ENCODE measurements around the gene FAM187B. TPM values are rescaled to one million over a fixed set of nuclear protein-coding genes. Genes with fewer than 3 reads are reported as not detected.

The FAM187B gene
- total and polyA plus RNA-seq, 2 experiments from 2014 or later, result 0.23 TPM; not detected in 1

- TF ChIP-seq, protein P1, sequence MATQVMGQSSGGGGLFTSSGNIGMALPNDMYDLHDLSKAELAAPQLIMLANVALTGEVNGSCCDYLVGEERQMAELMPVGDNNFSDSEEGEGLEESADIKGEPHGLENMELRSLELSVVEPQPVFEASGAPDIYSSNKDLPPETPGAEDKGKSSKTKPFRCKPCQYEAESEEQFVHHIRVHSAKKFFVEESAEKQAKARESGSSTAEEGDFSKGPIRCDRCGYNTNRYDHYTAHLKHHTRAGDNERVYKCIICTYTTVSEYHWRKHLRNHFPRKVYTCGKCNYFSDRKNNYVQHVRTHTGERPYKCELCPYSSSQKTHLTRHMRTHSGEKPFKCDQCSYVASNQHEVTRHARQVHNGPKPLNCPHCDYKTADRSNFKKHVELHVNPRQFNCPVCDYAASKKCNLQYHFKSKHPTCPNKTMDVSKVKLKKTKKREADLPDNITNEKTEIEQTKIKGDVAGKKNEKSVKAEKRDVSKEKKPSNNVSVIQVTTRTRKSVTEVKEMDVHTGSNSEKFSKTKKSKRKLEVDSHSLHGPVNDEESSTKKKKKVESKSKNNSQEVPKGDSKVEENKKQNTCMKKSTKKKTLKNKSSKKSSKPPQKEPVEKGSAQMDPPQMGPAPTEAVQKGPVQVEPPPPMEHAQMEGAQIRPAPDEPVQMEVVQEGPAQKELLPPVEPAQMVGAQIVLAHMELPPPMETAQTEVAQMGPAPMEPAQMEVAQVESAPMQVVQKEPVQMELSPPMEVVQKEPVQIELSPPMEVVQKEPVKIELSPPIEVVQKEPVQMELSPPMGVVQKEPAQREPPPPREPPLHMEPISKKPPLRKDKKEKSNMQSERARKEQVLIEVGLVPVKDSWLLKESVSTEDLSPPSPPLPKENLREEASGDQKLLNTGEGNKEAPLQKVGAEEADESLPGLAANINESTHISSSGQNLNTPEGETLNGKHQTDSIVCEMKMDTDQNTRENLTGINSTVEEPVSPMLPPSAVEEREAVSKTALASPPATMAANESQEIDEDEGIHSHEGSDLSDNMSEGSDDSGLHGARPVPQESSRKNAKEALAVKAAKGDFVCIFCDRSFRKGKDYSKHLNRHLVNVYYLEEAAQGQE (IDR thresholded peaks at IDR 0.05; ENCODE audit: unreplicated experiment), result no peak
- TF ChIP-seq JUNB (IDR thresholded peaks at IDR 0.05; ENCODE audit: unreplicated experiment) (no peak), POLR2AphosphoS5 (IDR thresholded peaks at IDR 0.05; ENCODE audit: low read depth) (no peak), NANOG (IDR thresholded peaks at IDR 0.05; ENCODE audit: borderline replicate concordance) (no peak)
- TF ChIP-seq, protein P2, sequence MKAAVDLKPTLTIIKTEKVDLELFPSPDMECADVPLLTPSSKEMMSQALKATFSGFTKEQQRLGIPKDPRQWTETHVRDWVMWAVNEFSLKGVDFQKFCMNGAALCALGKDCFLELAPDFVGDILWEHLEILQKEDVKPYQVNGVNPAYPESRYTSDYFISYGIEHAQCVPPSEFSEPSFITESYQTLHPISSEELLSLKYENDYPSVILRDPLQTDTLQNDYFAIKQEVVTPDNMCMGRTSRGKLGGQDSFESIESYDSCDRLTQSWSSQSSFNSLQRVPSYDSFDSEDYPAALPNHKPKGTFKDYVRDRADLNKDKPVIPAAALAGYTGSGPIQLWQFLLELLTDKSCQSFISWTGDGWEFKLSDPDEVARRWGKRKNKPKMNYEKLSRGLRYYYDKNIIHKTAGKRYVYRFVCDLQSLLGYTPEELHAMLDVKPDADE (IDR thresholded peaks at IDR 0.05), result no peak
These were observed 12.3 kb downstream of the FAM187B start (continued) for GRCh38 chr19:35216016-35216832.

- no peaks in the 10 kb centered on the region for H3K27me3 ChIP-seq (ENCODE audit: insufficient read depth)
- peaks cover 18% of the 10 kb centered on the region for H3K9me3 Mint-ChIP-seq
- H3K27ac ChIP-seq (ENCODE audit: low read depth), result no peak overlapping the region
- H3K9me2 ChIP-seq (ENCODE audit: insufficient read depth), result peaks cover 4% of the 10 kb centered on the region; the same call in 1 of the 2 replicates
- H3K4me3 Mint-ChIP-seq, result no peak overlapping the region
- 0 out of 2 replicates have a peak, but pooled peaks cover 3% of the 10 kb centered on the region for H3F3A ChIP-seq (replicated peaks; ENCODE audit: low read depth)
- ATAC-seq (no peak), DNase-seq (ENCODE audit: low spot score) (no peak)
- H3K4me3 ChIP-seq, result no peak overlapping the region
- H2AFZ ChIP-seq, result no peak overlapping the region
- no peaks in the 10 kb centered on the region for H3K4me1 ChIP-seq (ENCODE audit: insufficient read depth)
- H3K4me1 Mint-ChIP-seq, result peaks cover 3% of the 10 kb centered on the region; the same call in 1 of the 3 replicates
- H3K27ac Mint-ChIP-seq, result no peak overlapping the region
- no peak overlapping the region for H3K4me2 ChIP-seq
- no peaks in the 10 kb centered on the region for H4K20me1 ChIP-seq (replicated peaks; ENCODE audit: insufficient read depth)
- peaks cover 7% of the 10 kb centered on the region; the same call in 1 of the 3 replicates for H3K36me3 Mint-ChIP-seq (ENCODE audit: low read depth)
- H3K27me3 Mint-ChIP-seq (ENCODE audit: insufficient read depth, low read depth, poor library complexity), result peaks cover 10% of the 10 kb centered on the region
- H3K36me3 ChIP-seq (ENCODE audit: insufficient read depth), result no peaks in the 10 kb centered on the region
- no peaks in the 10 kb centered on the region for H3K79me2 ChIP-seq (replicated peaks; ENCODE audit: insufficient read depth)
- TF ChIP-seq, protein P3, sequence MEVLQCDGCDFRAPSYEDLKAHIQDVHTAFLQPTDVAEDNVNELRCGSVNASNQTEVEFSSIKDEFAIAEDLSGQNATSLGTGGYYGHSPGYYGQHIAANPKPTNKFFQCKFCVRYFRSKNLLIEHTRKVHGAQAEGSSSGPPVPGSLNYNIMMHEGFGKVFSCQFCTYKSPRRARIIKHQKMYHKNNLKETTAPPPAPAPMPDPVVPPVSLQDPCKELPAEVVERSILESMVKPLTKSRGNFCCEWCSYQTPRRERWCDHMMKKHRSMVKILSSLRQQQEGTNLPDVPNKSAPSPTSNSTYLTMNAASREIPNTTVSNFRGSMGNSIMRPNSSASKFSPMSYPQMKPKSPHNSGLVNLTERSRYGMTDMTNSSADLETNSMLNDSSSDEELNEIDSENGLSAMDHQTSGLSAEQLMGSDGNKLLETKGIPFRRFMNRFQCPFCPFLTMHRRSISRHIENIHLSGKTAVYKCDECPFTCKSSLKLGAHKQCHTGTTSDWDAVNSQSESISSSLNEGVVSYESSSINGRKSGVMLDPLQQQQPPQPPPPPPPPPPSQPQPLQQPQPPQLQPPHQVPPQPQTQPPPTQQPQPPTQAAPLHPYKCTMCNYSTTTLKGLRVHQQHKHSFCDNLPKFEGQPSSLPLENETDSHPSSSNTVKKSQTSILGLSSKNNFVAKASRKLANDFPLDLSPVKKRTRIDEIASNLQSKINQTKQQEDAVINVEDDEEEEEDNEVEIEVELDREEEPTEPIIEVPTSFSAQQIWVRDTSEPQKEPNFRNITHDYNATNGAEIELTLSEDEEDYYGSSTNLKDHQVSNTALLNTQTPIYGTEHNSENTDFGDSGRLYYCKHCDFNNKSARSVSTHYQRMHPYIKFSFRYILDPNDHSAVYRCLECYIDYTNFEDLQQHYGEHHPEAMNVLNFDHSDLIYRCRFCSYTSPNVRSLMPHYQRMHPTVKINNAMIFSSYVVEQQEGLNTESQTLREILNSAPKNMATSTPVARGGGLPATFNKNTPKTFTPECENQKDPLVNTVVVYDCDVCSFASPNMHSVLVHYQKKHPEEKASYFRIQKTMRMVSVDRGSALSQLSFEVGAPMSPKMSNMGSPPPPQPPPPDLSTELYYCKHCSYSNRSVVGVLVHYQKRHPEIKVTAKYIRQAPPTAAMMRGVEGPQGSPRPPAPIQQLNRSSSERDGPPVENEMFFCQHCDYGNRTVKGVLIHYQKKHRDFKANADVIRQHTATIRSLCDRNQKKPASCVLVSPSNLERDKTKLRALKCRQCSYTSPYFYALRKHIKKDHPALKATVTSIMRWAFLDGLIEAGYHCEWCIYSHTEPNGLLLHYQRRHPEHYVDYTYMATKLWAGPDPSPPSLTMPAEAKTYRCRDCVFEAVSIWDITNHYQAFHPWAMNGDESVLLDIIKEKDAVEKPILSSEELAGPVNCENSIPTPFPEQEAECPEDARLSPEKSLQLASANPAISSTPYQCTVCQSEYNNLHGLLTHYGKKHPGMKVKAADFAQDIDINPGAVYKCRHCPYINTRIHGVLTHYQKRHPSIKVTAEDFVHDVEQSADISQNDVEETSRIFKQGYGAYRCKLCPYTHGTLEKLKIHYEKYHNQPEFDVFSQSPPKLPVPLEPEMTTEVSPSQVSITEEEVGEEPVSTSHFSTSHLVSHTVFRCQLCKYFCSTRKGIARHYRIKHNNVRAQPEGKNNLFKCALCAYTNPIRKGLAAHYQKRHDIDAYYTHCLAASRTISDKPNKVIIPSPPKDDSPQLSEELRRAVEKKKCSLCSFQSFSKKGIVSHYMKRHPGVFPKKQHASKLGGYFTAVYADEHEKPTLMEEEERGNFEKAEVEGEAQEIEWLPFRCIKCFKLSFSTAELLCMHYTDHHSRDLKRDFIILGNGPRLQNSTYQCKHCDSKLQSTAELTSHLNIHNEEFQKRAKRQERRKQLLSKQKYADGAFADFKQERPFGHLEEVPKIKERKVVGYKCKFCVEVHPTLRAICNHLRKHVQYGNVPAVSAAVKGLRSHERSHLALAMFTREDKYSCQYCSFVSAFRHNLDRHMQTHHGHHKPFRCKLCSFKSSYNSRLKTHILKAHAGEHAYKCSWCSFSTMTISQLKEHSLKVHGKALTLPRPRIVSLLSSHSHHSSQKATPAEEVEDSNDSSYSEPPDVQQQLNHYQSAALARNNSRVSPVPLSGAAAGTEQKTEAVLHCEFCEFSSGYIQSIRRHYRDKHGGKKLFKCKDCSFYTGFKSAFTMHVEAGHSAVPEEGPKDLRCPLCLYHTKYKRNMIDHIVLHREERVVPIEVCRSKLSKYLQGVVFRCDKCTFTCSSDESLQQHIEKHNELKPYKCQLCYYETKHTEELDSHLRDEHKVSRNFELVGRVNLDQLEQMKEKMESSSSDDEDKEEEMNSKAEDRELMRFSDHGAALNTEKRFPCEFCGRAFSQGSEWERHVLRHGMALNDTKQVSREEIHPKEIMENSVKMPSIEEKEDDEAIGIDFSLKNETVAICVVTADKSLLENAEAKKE (CRISPR knock-in tag; IDR thresholded peaks at IDR 0.05), result no peak
- TF ChIP-seq JUNB (IDR thresholded peaks at IDR 0.05; ENCODE audit: unreplicated experiment) (no peak), CREB1 (CRISPR knock-in tag; IDR thresholded peaks at IDR 0.05; ENCODE audit: low read depth) (no peak), NANOG (IDR thresholded peaks at IDR 0.05; ENCODE audit: borderline replicate concordance) (no peak), ZNF114 (CRISPR knock-in tag; IDR thresholded peaks at IDR 0.05) (no peak), POLR2AphosphoS5 (IDR thresholded peaks at IDR 0.05; ENCODE audit: low read depth) (no peak)
- TF ChIP-seq, protein P2 (IDR thresholded peaks at IDR 0.05), result no peak
These were observed 13.6 kb downstream of the FAM187B start for GRCh38 chr19:35214766-35215422.
